ENCODE data around the gene RNPC3.
"Not testable (repeated sequence)": the region's sequence is repeated elsewhere in the genome, so short reads cannot be mapped to it uniquely, and the experiment has no call there.

The RNPC3 gene

DNA sequence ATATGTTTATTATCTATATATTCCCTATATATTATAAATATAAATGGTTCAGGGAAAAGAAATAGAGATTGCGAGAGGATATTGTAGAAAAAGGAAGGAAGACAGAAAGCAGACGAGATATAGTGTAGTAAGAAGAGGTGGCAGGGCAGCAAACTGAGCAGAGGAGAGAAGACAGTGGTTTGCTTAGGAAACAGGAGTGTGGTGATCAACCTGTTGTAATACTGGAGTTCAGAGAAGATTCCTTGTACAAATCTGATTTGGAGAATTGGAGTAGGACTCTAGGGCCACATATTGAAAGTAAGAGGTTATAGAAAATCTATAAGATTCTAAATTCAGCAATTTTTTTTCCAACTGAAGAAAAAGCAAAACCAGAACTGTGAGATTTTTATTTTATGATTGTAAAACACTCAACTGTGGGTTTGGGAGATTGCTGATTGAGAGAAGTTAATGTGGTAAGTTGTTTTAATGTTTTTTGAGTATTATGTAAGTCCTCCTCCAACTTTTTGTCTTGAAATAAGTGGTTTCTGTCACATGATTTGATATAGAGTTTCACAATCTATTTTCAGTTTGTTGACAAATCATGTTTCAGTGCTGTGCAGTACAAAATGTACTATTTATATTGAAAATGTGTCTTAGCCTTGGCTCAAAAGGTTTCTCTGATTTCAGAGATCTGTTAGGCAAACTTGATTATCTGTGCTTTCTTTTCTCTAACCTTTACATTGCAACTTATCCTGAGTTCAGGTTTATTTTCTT is 36.3 kb downstream of the RNPC3 start:
- no peak for FAIRE-seq

GRCh38 chr1:103563056-103563455 is 37.6 kb downstream of the RNPC3 start:
- no peak for FAIRE-seq

DNA sequence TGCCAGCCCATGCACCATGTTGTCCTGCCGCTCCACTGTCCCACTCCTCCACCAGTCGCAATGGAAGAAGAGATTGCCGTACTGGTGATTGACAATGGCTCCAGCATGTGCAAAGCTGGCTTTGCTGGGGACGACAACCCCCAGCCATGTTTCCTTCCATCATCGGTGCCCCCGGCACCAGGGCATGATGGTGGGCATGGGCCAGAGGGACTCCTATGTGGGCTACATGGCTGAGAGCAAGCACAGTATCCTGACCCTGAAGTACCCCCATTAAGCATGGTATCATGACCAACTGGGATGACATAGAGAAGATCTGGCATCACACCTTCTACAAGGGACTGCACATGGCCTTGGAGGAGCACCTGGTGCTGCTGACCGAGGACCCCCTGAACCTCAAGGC is 44.0 kb downstream of the RNPC3 start:
- no peak for FAIRE-seq

GRCh38 chr1:103571289-103571688 is 45.8 kb downstream of the RNPC3 start, which contains the start of gene AMY2B:
TSS of gene AMY2B (plus strand) at chr1:103571589. CDS start at chr1:103571603, 14 bp downstream.
- FAIRE-seq = not testable (repeated sequence)

GRCh38 chr1:103576065-103576464 is 50.6 kb downstream of the RNPC3 start:
- no peak for FAIRE-seq

DNA sequence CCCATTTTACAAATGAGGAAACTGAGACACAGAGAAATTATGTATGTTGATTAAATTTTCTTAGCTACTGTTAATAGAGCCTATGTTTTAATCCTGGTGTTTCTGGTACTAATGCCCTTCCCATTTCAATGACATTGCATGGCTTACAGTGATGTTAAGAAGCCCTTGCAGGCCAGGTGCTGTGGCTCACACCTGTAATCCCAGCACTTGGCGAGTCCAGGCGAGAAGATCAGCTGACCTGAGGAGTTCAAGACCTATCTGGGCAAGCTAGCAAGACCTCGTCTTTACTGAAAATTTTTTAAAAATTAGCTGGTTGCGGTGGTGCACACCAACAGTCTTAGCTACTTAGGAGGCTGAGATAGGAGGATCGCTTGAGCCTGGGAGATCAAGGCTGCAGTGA is 51.3 kb downstream of the RNPC3 start:
- not testable (repeated sequence) for FAIRE-seq

DNA sequence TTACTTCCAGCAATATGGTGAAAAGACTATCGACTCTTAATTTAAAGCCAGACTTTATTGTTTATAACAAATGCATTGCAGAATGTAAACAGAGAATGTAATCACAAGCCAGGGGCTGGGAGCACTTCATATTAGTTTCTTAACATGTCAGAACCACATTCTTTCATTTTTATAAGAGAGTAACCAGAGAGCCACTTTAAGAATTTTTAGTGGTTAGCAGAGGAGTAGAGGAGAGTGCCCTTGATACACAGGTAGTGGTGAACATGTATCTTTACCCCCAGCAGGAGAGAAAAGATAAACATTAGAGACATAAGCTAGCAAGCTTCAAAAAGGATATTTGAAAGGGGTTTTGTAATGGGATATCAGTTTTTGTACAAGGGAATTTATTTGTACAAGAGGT is 57.0 kb downstream of the RNPC3 start:
- FAIRE-seq = no peak

DNA sequence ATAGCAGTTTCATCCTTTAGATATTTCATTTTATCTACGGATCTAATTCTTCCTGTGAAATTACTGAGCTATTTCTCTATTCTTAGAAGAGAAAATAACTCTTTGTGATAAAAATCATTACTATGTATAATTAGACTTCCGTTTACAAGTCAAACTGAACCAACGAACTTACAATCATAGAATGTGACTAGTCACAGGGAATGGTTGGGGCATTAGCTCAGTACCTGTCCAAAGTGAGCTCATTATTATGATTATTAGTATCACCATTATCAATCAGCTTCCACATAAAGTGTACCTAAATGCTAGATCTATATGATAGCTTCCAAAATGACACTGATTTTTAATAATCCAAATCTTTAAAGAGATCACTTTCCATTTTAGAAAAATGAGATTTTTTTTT is 58.4 kb downstream of the RNPC3 start:
- no peak for FAIRE-seq

GRCh38 chr1:103584537-103584936 is 59.0 kb downstream of the RNPC3 start:
- FAIRE-seq = no peak

- FAIRE-seq = not testable (repeated sequence)
Measured at GRCh38 chr1:103602740-103603139, 77.2 kb downstream of the RNPC3 start.

Measured in TTC549 (cell line).